ENCODE measurements around the gene PIM2. TPM values are rescaled to one million over a fixed set of nuclear protein-coding genes. Genes with fewer than 3 reads are reported as not detected.

Gene PIM2
- total and polyA plus RNA-seq, 2 of the 4 experiments (the other 2 are of a cell fraction): 7.3 to 9.4 TPM

GRCh38 chrX:48934581-48935300 is 15.9 kb upstream of the PIM2 start:
- Histone ChIP-seq H3K4me2 (ENCODE audit: low read depth, low read length) (no peak overlapping the region), H3K56ac (ENCODE audit: extremely low read depth, insufficient read depth, low read length) (no peak overlapping the region), H4K20me1 (ENCODE audit: insufficient read depth, low read length) (peaks cover 18% of the 10 kb centered on the region), H3K79me1 (ENCODE audit: low read depth in 1 of 2, low read length in 2 of 2) (peaks cover 2 to 28% of the 10 kb centered on the region in 2 experiments), H3K36me3 (ENCODE audit: control insufficient read depth, insufficient read depth, low read length) (peaks cover 20% of the 10 kb centered on the region), H2BK20ac (ENCODE audit: low read depth, low read length) (no peak overlapping the region), H2AK5ac (ENCODE audit: low read depth, low read length) (no peak overlapping the region), H3K4me3 (ENCODE audit: insufficient read depth, low read depth, low read length) (no peak overlapping the region), H2AFZ (replicated peaks; ENCODE audit: low read length, poor library complexity) (no peak overlapping the region), H4K91ac (ENCODE audit: insufficient read depth, low read depth, low read length) (no peak overlapping the region), H3K9me3 (ENCODE audit: control insufficient read depth, insufficient read depth, low read length) (no peaks in the 10 kb centered on the region), H3K23ac (ENCODE audit: low read depth, low read length) (no peak overlapping the region), H3K14ac (replicated peaks; ENCODE audit: low read depth, low read length) (no peak overlapping the region), H2AK9ac (replicated peaks; ENCODE audit: low read depth, low read length, poor library complexity) (no peak overlapping the region), H2BK5ac (ENCODE audit: low read depth, low read length, poor library complexity, severe bottlenecking) (no peak overlapping the region), H2BK15ac (ENCODE audit: low read depth, low read length) (no peak overlapping the region), H3K27me3 (ENCODE audit: control insufficient read depth, insufficient read depth, low read length) (no peaks in the 10 kb centered on the region), H4K5ac (ENCODE audit: low read depth, low read length) (no peak overlapping the region), H3K9ac (ENCODE audit: low read depth, low read length) (no peak overlapping the region), H2BK120ac (ENCODE audit: low read depth, low read length) (no peak overlapping the region), H3K27ac (ENCODE audit: insufficient read depth, low read length) (no peak overlapping the region), H4K8ac (ENCODE audit: low read depth in 2 of 2, low read length in 2 of 2) (no peak overlapping the region), H3K9me1 (ENCODE audit: insufficient read depth, low read length) (no peaks in the 10 kb centered on the region; the same call in 1 of the 2 replicates), H3K4ac (ENCODE audit: low read depth, low read length) (no peak overlapping the region), H3K18ac (ENCODE audit: low read depth, low read length) (no peak overlapping the region), H3K4me1 (ENCODE audit: control insufficient read depth, insufficient read depth, low read length) (no peaks in the 10 kb centered on the region; the same call in 1 of the 2 replicates)
- dilution Hi-C loops (cut with HindIII; ENCODE audit: low sequenced_read_pairs, unreplicated experiment) (no loop called here), in situ Hi-C loops (cut with MboI; ENCODE audit: low sequenced_read_pairs) (no loop called here), intact Hi-C loops (cut with micrococcal nuclease) (no loop called here)
- no peak for ATAC-seq (ENCODE audit: low read depth)
- no peak for DNase-seq
- TF ChIP-seq MAFK (IDR thresholded peaks at IDR 0.05; ENCODE audit: low read depth, low read length): no peak
- no peak for TF ChIP-seq NFE2L2 (IDR thresholded peaks at IDR 0.05; ENCODE audit: low read depth, low read length)
- TF ChIP-seq CTCF (conservative IDR thresholded peaks at IDR 0.05; ENCODE audit: low read depth, low read length): no peak
- TF ChIP-seq FOS (IDR thresholded peaks at IDR 0.05; ENCODE audit: low read depth, low read length): no peak
- no peak for TF ChIP-seq MAZ (IDR thresholded peaks at IDR 0.05; ENCODE audit: borderline replicate concordance, low read depth, low read length)
- no peak for TF ChIP-seq CHD1 (IDR thresholded peaks at IDR 0.05; ENCODE audit: low read depth, low read length)
- TF ChIP-seq POLR2A (IDR thresholded peaks at IDR 0.05; ENCODE audit: low read depth, low read length): no peak
- no peak for TF ChIP-seq CEBPB (IDR thresholded peaks at IDR 0.05; ENCODE audit: low read depth, low read length)
- no peak for TF ChIP-seq RAD21 (IDR thresholded peaks at IDR 0.05; ENCODE audit: low read length)
- no peak for TF ChIP-seq ELK1 (IDR thresholded peaks at IDR 0.05; ENCODE audit: borderline replicate concordance, low read depth, low read length)
- TF ChIP-seq MXI1 (IDR thresholded peaks at IDR 0.05; ENCODE audit: borderline replicate concordance, low read depth, low read length): no peak
- no CpG with 5 or more reads among the region's 7 CpGs for WGBS, 2 experiments (ENCODE audit: extremely low coverage in 2 of 2, insufficient read length in 1 of 2)
- CTCF ChIA-PET: no interaction called here
- POLR2A ChIA-PET (ENCODE audit: unreplicated experiment): no interaction called here
- BruUV-seq (replicated peaks): no TSS peak
